RWPE2 (cell line): Measurements from ENCODE around the gene ZNHIT6.

Experiments used
- ATAC-seq: fragments of 200-7000 bp; cut with Tn5 transposase; 3 replicates; pipeline ENCODE4 v1.9.1; 2021; ENCODE audit warnings: low read depth
- DNase-seq: peaks from one replicate; pipeline ENCODE4 v3.0.0-alpha.2; 2020; ENCODE audit warnings: low spot score
- H3K27ac ChIP-seq: fragments of 450-650 bp; 2 replicates; pipeline ENCODE4 v1.5.1; 2017; ENCODE audit warnings: mild to moderate bottlenecking; ENCODE audit not compliant: poor library complexity, severe bottlenecking
- H3K27me3 ChIP-seq: fragments of 250-450 bp; sonication (Bioruptor Pico); 2 replicates; pipeline ENCODE4 v1.5.1; 2021; ENCODE audit warnings: mild to moderate bottlenecking, moderate library complexity; ENCODE audit not compliant: insufficient read depth, poor library complexity, severe bottlenecking
- H3K36me3 ChIP-seq: fragments of 250-450 bp; sonication (Bioruptor Pico); 2 replicates; pipeline ENCODE4 v1.5.1; 2020; ENCODE audit warnings: low read depth, mild to moderate bottlenecking, moderate library complexity
- H3K4me1 ChIP-seq: fragments of 250-450 bp; sonication (Bioruptor Pico); 2 replicates; pipeline ENCODE4 v1.5.1; 2021; ENCODE audit warnings: mild to moderate bottlenecking, moderate library complexity; ENCODE audit not compliant: insufficient read depth, poor library complexity, severe bottlenecking
- H3K4me3 ChIP-seq: fragments of 250-450 bp; sonication (Bioruptor Pico); 2 replicates; pipeline ENCODE4 v1.5.1; 2021; ENCODE audit warnings: mild to moderate bottlenecking, moderate library complexity; ENCODE audit not compliant: severe bottlenecking
- H3K9me3 ChIP-seq: fragments of 250-450 bp; sonication (Bioruptor Pico); 2 replicates; pipeline ENCODE4 v1.5.1; 2021; ENCODE audit warnings: mild to moderate bottlenecking, moderate library complexity; ENCODE audit not compliant: severe bottlenecking
- TF ChIP-seq, protein P1 (sequence below): fragments of 450-650 bp; IDR thresholded peaks from one replicate; pipeline ENCODE4 v1.5.1; 2017; ENCODE audit warnings: mild to moderate bottlenecking, moderate library complexity; ENCODE audit not compliant: poor library complexity, severe bottlenecking

ZNHIT6 gene

DNA sequence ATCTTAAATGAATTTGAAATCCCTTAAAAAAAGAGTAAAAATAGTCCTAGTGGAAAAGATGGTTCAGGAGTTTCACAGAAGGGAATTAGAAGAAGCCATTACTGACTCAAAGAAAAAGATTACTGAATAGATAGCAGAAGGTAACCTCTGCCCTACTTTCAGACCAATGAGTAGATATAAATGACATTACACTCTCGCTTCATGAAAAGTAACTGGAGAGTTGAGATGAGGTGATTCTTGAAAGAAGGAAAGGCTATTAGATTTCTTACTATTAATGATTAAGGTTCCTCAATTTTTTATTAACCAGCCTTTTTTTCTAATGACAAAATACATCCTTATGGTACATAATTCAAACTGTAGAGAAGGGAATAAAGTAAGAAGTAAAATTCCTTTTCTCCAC, 99.4 kb downstream of the ZNHIT6 start:
- Histone ChIP-seq H3K36me3 (no peaks in the 10 kb centered on the region), H3K27me3 (no peaks in the 10 kb centered on the region), H3K4me1 (peaks cover 45% of the 10 kb centered on the region), H3K9me3 (no peaks in the 10 kb centered on the region), H3K27ac (peak overlapping the region; percentile 95), H3K4me3 (no peak overlapping the region)
- DNase-seq = no peak
- no peak for ATAC-seq
- TF ChIP-seq, protein P1, sequence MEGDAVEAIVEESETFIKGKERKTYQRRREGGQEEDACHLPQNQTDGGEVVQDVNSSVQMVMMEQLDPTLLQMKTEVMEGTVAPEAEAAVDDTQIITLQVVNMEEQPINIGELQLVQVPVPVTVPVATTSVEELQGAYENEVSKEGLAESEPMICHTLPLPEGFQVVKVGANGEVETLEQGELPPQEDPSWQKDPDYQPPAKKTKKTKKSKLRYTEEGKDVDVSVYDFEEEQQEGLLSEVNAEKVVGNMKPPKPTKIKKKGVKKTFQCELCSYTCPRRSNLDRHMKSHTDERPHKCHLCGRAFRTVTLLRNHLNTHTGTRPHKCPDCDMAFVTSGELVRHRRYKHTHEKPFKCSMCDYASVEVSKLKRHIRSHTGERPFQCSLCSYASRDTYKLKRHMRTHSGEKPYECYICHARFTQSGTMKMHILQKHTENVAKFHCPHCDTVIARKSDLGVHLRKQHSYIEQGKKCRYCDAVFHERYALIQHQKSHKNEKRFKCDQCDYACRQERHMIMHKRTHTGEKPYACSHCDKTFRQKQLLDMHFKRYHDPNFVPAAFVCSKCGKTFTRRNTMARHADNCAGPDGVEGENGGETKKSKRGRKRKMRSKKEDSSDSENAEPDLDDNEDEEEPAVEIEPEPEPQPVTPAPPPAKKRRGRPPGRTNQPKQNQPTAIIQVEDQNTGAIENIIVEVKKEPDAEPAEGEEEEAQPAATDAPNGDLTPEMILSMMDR = no peak

DNA sequence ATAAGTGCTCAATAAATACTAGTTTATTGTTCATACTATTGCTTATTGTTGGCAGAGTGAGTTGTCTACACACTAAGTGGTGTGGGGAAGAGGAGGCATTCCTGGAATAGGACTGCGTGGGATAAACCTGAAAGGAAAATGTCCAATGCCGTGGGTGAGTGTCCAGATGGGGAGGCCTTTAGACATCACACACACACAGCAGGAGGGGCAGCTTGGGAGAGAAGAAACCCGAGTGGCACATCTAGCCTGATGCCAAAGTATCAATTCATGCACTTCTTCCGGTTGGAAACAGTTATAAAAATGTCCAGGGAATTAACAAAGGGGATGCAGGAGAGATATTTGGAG, 100.3 kb downstream of the ZNHIT6 start:
- no peak for ATAC-seq
- no peak for DNase-seq
- TF ChIP-seq, protein P1 = no peak
- peak overlapping the region; percentile 95 for H3K27ac ChIP-seq
- H3K4me1 ChIP-seq = peaks cover 38% of the 10 kb centered on the region
- H3K9me3 ChIP-seq = no peaks in the 10 kb centered on the region
- H3K27me3 ChIP-seq = no peaks in the 10 kb centered on the region
- no peak overlapping the region for H3K4me3 ChIP-seq
- no peaks in the 10 kb centered on the region for H3K36me3 ChIP-seq

DNA sequence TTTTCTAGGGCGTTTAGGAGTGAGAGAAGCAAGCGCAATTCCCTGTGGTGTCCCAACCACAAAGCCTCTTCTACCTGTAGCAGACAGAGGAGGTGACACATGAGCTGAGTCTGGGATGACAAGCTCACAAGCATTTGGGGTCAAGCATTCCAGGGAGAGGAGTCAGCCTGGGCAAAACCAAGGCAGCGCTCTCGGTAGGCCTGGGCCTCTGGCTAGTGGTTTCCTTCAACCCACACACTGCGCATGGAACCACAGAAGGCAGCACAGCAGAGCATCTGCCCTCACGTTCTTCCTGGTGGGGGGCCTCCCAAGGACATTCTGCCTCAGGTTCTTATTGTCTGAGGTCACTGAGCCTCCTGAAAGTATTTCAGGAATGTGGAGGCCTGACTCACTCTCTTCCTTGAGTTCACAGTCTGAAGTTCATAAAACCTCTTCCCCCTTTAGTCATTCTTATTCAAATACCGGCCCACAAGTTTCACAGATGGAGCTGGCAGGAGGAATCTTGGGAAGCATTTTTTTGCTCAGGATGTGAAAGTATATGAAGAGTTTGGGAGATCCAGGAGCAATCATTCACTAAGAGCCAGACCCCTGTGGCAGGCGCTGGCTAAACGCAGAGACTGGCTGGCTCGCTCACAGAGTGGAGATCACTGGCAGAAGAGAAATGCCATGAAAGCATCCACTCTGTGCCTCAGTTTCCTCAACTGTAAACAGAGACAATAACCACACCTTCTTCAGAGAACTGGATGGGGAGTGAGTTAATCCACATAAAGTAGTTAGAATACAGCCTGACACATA, 100.9 kb downstream of the ZNHIT6 start:
- peak; percentile 85 for ATAC-seq
- peak; percentile 95 for DNase-seq

DNA sequence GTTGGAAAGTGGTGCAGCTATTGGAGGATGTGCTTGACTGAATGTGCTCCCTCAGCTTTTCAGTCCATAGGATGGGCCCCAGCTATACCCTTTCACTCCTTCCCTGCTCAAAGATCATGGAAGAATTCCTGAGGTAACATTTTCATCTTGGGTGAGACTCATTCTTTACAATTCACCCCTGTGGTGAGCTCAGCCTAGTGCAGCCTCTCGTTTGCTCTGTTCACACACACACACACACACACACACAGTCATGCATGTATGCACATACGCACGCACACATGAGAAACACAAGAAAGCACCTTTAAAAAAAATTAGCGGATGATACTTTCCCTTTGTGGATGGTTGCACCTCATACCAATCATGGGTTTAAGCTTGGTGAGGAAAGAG, 101.8 kb downstream of the ZNHIT6 start:
- Histone ChIP-seq H3K9me3 (no peaks in the 10 kb centered on the region), H3K4me3 (no peak overlapping the region), H3K36me3 (no peaks in the 10 kb centered on the region), H3K27me3 (no peaks in the 10 kb centered on the region), H3K4me1 (peaks cover 23% of the 10 kb centered on the region), H3K27ac (peak overlapping the region; percentile 95)
- TF ChIP-seq, protein P1 = no peak
- DNase-seq = no peak
- no peak for ATAC-seq

More for the DNA sequence above, 100.9 kb downstream of the ZNHIT6 start:
- TF ChIP-seq, protein P1 = no peak
- H3K9me3 ChIP-seq = no peaks in the 10 kb centered on the region
- no peak overlapping the region for H3K4me3 ChIP-seq
- no peaks in the 10 kb centered on the region for H3K36me3 ChIP-seq
- peaks cover 32% of the 10 kb centered on the region for H3K4me1 ChIP-seq
- peak overlapping the region; percentile 95 for H3K27ac ChIP-seq
- no peaks in the 10 kb centered on the region for H3K27me3 ChIP-seq
